Neural cell (in vitro differentiated cells): ENCODE data around the gene UBE3B. TPM values are rescaled to one million over a fixed set of nuclear protein-coding genes. Genes with fewer than 3 reads are reported as not detected.

Experiments used
- H2AFZ ChIP-seq: fragments of 200-600, 300-800 bp; sonication (generic), shearing (Covaris generic); 2 replicates; pipeline ENCODE4 v1.6.0; 2014; ENCODE audit warnings: low read depth, mild to moderate bottlenecking, antibody characterized with exemption, low read length, moderate library complexity
- H3F3A ChIP-seq: fragments of 200-600 bp; shearing (Covaris generic); 2 replicates; pipeline ENCODE4 v1.6.1; 2016; ENCODE audit warnings: mild to moderate bottlenecking, moderate library complexity, mixed read lengths, antibody characterized with exemption, low read length; ENCODE audit not compliant: insufficient read depth, poor library complexity, severe bottlenecking
- H3K27ac ChIP-seq: fragments of 200-600, 300-800 bp; sonication (generic), shearing (Covaris generic); 2 replicates; pipeline ENCODE4 v1.5.1; 2014; ENCODE audit warnings: mild to moderate bottlenecking, low read length, moderate library complexity
- H3K27me3 ChIP-seq: fragments of 300-800, 200-600 bp; sonication (generic), shearing (Covaris generic); 2 replicates; pipeline ENCODE4 v1.6.0; 2014; ENCODE audit warnings: mild to moderate bottlenecking, low read depth, low read length, moderate library complexity; ENCODE audit not compliant: insufficient read depth
- H3K36me3 ChIP-seq: fragments of 300-800, 200-600 bp; sonication (generic), shearing (Covaris generic); 2 replicates; pipeline ENCODE4 v1.5.1; 2014; ENCODE audit warnings: mild to moderate bottlenecking, antibody characterized with exemption, low read length, moderate library complexity; ENCODE audit not compliant: insufficient read depth
- H3K4me2 ChIP-seq: fragments of 300-800, 200-600 bp; sonication (generic), shearing (Covaris generic); 2 replicates; pipeline ENCODE4 v1.6.0; 2014; ENCODE audit warnings: mild to moderate bottlenecking, low read length
- H3K4me3 ChIP-seq: fragments of 300-800, 200-600 bp; sonication (generic), shearing (Covaris generic); 2 replicates; pipeline ENCODE4 v1.5.1; 2014; ENCODE audit warnings: mild to moderate bottlenecking, low read length, moderate library complexity
- H3K79me2 ChIP-seq: fragments of 200-600 bp; shearing (Covaris generic); replicated peaks from 2 replicates; pipeline ENCODE4 v1.6.0; 2014; ENCODE audit warnings: mild to moderate bottlenecking, low read length, moderate library complexity; ENCODE audit not compliant: insufficient read depth
- H3K9ac ChIP-seq: fragments of 300-800, 200-600 bp; sonication (generic), shearing (Covaris generic); 2 replicates; pipeline ENCODE4 v1.6.1; 2016; ENCODE audit warnings: mild to moderate bottlenecking, low read length, mixed read lengths
- H3K9me2 ChIP-seq: fragments of 200-600 bp; shearing (Covaris generic); 2 replicates; pipeline ENCODE4 v1.6.1; 2016; ENCODE audit warnings: mild to moderate bottlenecking, low read length, mixed read lengths; ENCODE audit not compliant: insufficient read depth
- H3K9me3 ChIP-seq: fragments of 200-600, 300-800 bp; sonication (generic), shearing (Covaris generic); 2 replicates; pipeline ENCODE4 v1.6.1; 2016; ENCODE audit warnings: mild to moderate bottlenecking, mixed run types, low read length, moderate library complexity, mixed read lengths
- H4K20me1 ChIP-seq: fragments of 200-600 bp; shearing (Covaris generic); 2 replicates; pipeline ENCODE4 v1.6.1; 2016; ENCODE audit warnings: mild to moderate bottlenecking, mixed run types; ENCODE audit not compliant: insufficient read depth
- EP300 ChIP-seq: fragments of 450-650 bp; conservative IDR thresholded peaks from 2 replicates; pipeline ENCODE4 v1.6.1; 2014; ENCODE audit warnings: antibody characterized with exemption, mild to moderate bottlenecking, moderate library complexity; ENCODE audit not compliant: poor library complexity, severe bottlenecking
- EZH2 ChIP-seq: fragments of 200-600, 300-800 bp; shearing (Covaris generic), sonication (generic); IDR thresholded peaks from 2 replicates; pipeline ENCODE4 v1.6.1; 2014; ENCODE audit warnings: antibody characterized with exemption, low read length, borderline replicate concordance, mild to moderate bottlenecking; ENCODE audit not compliant: insufficient read depth, poor library complexity, severe bottlenecking
- MXI1 ChIP-seq: fragments of 450-650 bp; conservative IDR thresholded peaks from 2 replicates; pipeline ENCODE4 v1.6.1; 2014; ENCODE audit warnings: antibody characterized with exemption, mild to moderate bottlenecking; ENCODE audit not compliant: poor library complexity, severe bottlenecking
- POLR2AphosphoS5 ChIP-seq: IDR thresholded peaks from 2 replicates; pipeline ENCODE4 v1.6.1; 2012
- RAD21 ChIP-seq: fragments of 450-650 bp; conservative IDR thresholded peaks from 2 replicates; pipeline ENCODE4 v1.6.1; 2014; ENCODE audit warnings: antibody characterized with exemption, mild to moderate bottlenecking, moderate library complexity
- REST ChIP-seq: IDR thresholded peaks from 2 replicates; pipeline ENCODE4 v1.6.1; 2012; ENCODE audit warnings: borderline replicate concordance
- SMC3 ChIP-seq: fragments of 450-650 bp; conservative IDR thresholded peaks from 2 replicates; pipeline ENCODE4 v1.6.1; 2014; ENCODE audit warnings: antibody characterized with exemption, mild to moderate bottlenecking, moderate library complexity; ENCODE audit not compliant: poor library complexity
- TAF1 ChIP-seq: IDR thresholded peaks from 2 replicates; pipeline ENCODE4 v1.6.1; 2012; ENCODE audit warnings: low read depth
- polyA plus RNA-seq: library from polyadenylated mRNA; depleted of rRNA; stranded (reverse); fragments of >200 nt; gene quantifications from 2 replicates; pipeline ENCODE4 v1.2.3, GENCODE V29; 2014
- TF ChIP-seq, protein P1 (sequence below): fragments of 450-650 bp; IDR thresholded peaks from 2 replicates; pipeline ENCODE4 v1.5.1; 2014; ENCODE audit warnings: antibody characterized with exemption, mild to moderate bottlenecking, moderate library complexity; ENCODE audit not compliant: poor library complexity, severe bottlenecking

Gene UBE3B
- polyA plus RNA-seq, 1 donor from 2014 or later: 21.7 TPM

GRCh38 chr12:109544955-109545531, 67.6 kb downstream of the UBE3B start:
- no peak overlapping the region for H3K27ac ChIP-seq
- H3K36me3 ChIP-seq: no peaks in the 10 kb centered on the region
- H2AFZ ChIP-seq: no peak overlapping the region
- H3K4me3 ChIP-seq: no peak overlapping the region
- no peaks in the 10 kb centered on the region for H3K9me3 ChIP-seq
- no peaks in the 10 kb centered on the region for H3K27me3 ChIP-seq
- no peaks in the 10 kb centered on the region for H3K9me2 ChIP-seq
- no peaks in the 10 kb centered on the region for H4K20me1 ChIP-seq
- no peaks in the 10 kb centered on the region for H3K79me2 ChIP-seq
- H3F3A ChIP-seq: no peaks in the 10 kb centered on the region
- no peak overlapping the region for H3K4me2 ChIP-seq
- H3K9ac ChIP-seq: no peak overlapping the region
- TF ChIP-seq EP300 (no peak), RAD21 (no peak), SMC3 (no peak), MXI1 (no peak), REST (no peak), EZH2 (no peak), TAF1 (no peak), POLR2AphosphoS5 (no peak)
- TF ChIP-seq, protein P1, sequence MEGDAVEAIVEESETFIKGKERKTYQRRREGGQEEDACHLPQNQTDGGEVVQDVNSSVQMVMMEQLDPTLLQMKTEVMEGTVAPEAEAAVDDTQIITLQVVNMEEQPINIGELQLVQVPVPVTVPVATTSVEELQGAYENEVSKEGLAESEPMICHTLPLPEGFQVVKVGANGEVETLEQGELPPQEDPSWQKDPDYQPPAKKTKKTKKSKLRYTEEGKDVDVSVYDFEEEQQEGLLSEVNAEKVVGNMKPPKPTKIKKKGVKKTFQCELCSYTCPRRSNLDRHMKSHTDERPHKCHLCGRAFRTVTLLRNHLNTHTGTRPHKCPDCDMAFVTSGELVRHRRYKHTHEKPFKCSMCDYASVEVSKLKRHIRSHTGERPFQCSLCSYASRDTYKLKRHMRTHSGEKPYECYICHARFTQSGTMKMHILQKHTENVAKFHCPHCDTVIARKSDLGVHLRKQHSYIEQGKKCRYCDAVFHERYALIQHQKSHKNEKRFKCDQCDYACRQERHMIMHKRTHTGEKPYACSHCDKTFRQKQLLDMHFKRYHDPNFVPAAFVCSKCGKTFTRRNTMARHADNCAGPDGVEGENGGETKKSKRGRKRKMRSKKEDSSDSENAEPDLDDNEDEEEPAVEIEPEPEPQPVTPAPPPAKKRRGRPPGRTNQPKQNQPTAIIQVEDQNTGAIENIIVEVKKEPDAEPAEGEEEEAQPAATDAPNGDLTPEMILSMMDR: no peak

DNA sequence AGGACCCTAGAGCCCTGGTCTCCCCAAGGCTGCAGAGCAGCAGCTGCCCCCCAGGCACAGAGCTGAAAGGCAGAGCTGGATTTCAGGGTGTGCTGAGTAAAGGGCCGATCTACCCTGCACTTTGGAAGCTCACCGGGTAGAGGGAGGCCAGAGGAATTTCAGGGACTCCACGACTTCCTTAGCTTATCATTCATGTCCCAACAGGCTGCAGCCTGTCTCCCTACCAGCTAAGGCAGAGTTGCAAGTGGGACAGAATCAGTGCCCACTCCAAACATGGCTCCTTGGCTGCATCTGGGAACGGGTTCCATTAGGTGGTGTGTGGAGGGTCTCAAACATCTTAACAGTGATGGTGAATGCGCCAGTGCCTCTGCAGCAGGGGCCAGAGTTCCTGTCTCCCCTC, 68.4 kb downstream of the UBE3B start:
- no peaks in the 10 kb centered on the region for H3K27me3 ChIP-seq
- H4K20me1 ChIP-seq: no peaks in the 10 kb centered on the region
- no peaks in the 10 kb centered on the region for H3F3A ChIP-seq
- no peak overlapping the region for H3K9ac ChIP-seq
- no peak for TF ChIP-seq TAF1
- TF ChIP-seq REST: no peak
- TF ChIP-seq POLR2AphosphoS5: no peak
- no peak for TF ChIP-seq MXI1
- TF ChIP-seq SMC3: no peak
- H3K79me2 ChIP-seq: no peaks in the 10 kb centered on the region
- no peak overlapping the region for H3K27ac ChIP-seq
- H3K9me2 ChIP-seq: no peaks in the 10 kb centered on the region
- no peak overlapping the region for H2AFZ ChIP-seq
- H3K36me3 ChIP-seq: no peaks in the 10 kb centered on the region
- H3K4me3 ChIP-seq: no peak overlapping the region
- no peak overlapping the region for H3K4me2 ChIP-seq
- no peaks in the 10 kb centered on the region for H3K9me3 ChIP-seq
